CD14-positive monocyte (primary cell): Measurements from ENCODE around the gene SLIT3. TPM values are rescaled to one million over a fixed set of nuclear protein-coding genes. Genes with fewer than 3 reads are reported as not detected.

ENCODE experiments used
- DNase-seq, 3 donors: peaks; one replicate each; pipeline ENCODE4 v3.0.0-alpha.2; 2011 to 2022
- H2AFZ ChIP-seq: 2 replicates; pipeline ENCODE4 v1.6.0; 2012; ENCODE audit warnings: mild to moderate bottlenecking, low read depth, low read length, inconsistent platforms; ENCODE audit not compliant: insufficient read depth, poor library complexity, severe bottlenecking
- H3K27ac ChIP-seq, 2 donors: 1 replicate in 1 of 2; 2 replicates in 1 of 2; pipeline ENCODE4 v1.5.1; 2012 to 2013; ENCODE audit warnings: low read length in 2 of 2, control low read depth in 1 of 2, inconsistent platforms in 1 of 2, low read depth in 1 of 2, mild to moderate bottlenecking in 1 of 2
- H3K27me3 ChIP-seq, 2 donors: one replicate each; pipeline versions ENCODE4 v1.6.0 to v1.6.1; 2011 to 2013; ENCODE audit warnings: low read length in 2 of 2; ENCODE audit not compliant: control insufficient read depth in 2 of 2, insufficient read depth in 2 of 2
- H3K36me3 ChIP-seq, 2 donors: replicated peaks in 1 of 2; 1 replicate in 1 of 2; 2 replicates in 1 of 2; pipeline versions ENCODE4 v1.5.1 to v1.6.1; 2012 to 2013; ENCODE audit warnings: low read length in 2 of 2, control low read depth in 1 of 2, inconsistent platforms in 1 of 2, mild to moderate bottlenecking in 1 of 2; ENCODE audit not compliant: insufficient read depth in 2 of 2, control insufficient read depth in 1 of 2
- H3K4me1 ChIP-seq, 2 donors: 1 replicate in 1 of 2; 2 replicates in 1 of 2; pipeline versions ENCODE4 v1.5.1 to v1.6.1; 2012 to 2013; ENCODE audit warnings: low read length in 2 of 2, control low read depth in 1 of 2, inconsistent platforms in 1 of 2, mild to moderate bottlenecking in 1 of 2, moderate library complexity in 1 of 2; ENCODE audit not compliant: insufficient read depth in 2 of 2, control insufficient read depth in 1 of 2
- H3K4me2 ChIP-seq: replicated peaks from 2 replicates; pipeline ENCODE3; 2012; ENCODE audit warnings: low read length, moderate library complexity, mild to moderate bottlenecking; ENCODE audit not compliant: poor library complexity, severe bottlenecking; ENCODE audit errors: extremely low read depth
- H3K4me3 ChIP-seq, 3 experiments: fragments of 200-600 bp in 1 of 3; sonication (generic) in 1 of 3; replicated peaks in 1 of 3; 1 replicate in 2 of 3; 2 replicates in 1 of 3; pipeline ENCODE4 v1.5.1; 2011 to 2013; ENCODE audit warnings: low read length in 3 of 3, mild to moderate bottlenecking in 3 of 3, control low read depth in 2 of 3, low read depth in 2 of 3, inconsistent platforms in 1 of 3, moderate library complexity in 1 of 3
- H3K79me2 ChIP-seq: 2 replicates; pipeline ENCODE4 v1.6.0; 2012; ENCODE audit warnings: mild to moderate bottlenecking, control low read depth, inconsistent platforms, low read length, moderate library complexity; ENCODE audit not compliant: insufficient read depth
- H3K9ac ChIP-seq: 2 replicates; pipeline ENCODE4 v1.6.0; 2017; ENCODE audit warnings: low read length, mild to moderate bottlenecking; ENCODE audit not compliant: insufficient read depth, poor library complexity, severe bottlenecking
- H3K9me3 ChIP-seq, 2 donors: replicated peaks in 1 of 2; 1 replicate in 1 of 2; 2 replicates in 1 of 2; pipeline versions ENCODE4 v1.5.1 to v1.6.1; 2012 to 2013; ENCODE audit warnings: low read length in 2 of 2, control low read depth in 1 of 2; ENCODE audit not compliant: control insufficient read depth in 1 of 2, insufficient read depth in 1 of 2
- H4K20me1 ChIP-seq: 2 replicates; pipeline ENCODE4 v1.6.0; 2012; ENCODE audit warnings: mild to moderate bottlenecking, low read length, control low read depth, moderate library complexity; ENCODE audit not compliant: insufficient read depth
- H3K27ac Mint-ChIP-seq, 7 donors: one replicate each; pipeline ENCODE4 v1.8.0; 2020; ENCODE audit warnings: mild to moderate bottlenecking in 7 of 7, mixed read lengths in 7 of 7, moderate library complexity in 6 of 7, inconsistent platforms in 2 of 7
- H3K27me3 Mint-ChIP-seq, 3 donors: one replicate each; pipeline ENCODE4 v1.8.0; 2021 to 2022; ENCODE audit warnings: low read depth in 3 of 3, mild to moderate bottlenecking in 3 of 3, mixed read lengths in 3 of 3, moderate library complexity in 3 of 3, inconsistent platforms in 1 of 3
- H3K36me3 Mint-ChIP-seq, 2 donors: one replicate each; pipeline ENCODE4 v1.8.0; 2020; ENCODE audit warnings: mixed read lengths in 2 of 2, inconsistent platforms in 1 of 2, mild to moderate bottlenecking in 1 of 2
- H3K4me1 Mint-ChIP-seq: one replicate; pipeline ENCODE4 v1.8.0; 2020; ENCODE audit warnings: mild to moderate bottlenecking, mixed read lengths
- H3K4me3 Mint-ChIP-seq, 2 donors: one replicate each; pipeline ENCODE4 v1.8.0; 2020; ENCODE audit warnings: mild to moderate bottlenecking in 2 of 2, mixed read lengths in 2 of 2, moderate library complexity in 1 of 2
- H3K9me3 Mint-ChIP-seq, 7 donors: one replicate each; pipeline ENCODE4 v1.8.0; 2020 to 2022; ENCODE audit warnings: mixed read lengths in 7 of 7, mild to moderate bottlenecking in 6 of 7, moderate library complexity in 6 of 7, inconsistent platforms in 2 of 7
- WGBS: methylation state at CpG from one replicate; pipeline ENCODE4 v1.1.5; 2013; ENCODE audit warnings: missing lambda C conversion rate; ENCODE audit not compliant: insufficient coverage; 5-methylcytosine and 5-hydroxymethylcytosine counted together
- intact Hi-C, 2 donors: fragments of 100-400 bp; cut with micrococcal nuclease; formaldehyde crosslinking; loops; one replicate each; pipeline versions ENCODE4 v1.15.0 to v1.15.1; 2023
- polyA plus RNA-seq, 3 donors: library from polyadenylated mRNA; depleted of rRNA in 1 of 3; unstranded in 2 of 3; stranded (reverse) in 1 of 3; fragments of 300-500 nt in 2 of 3; fragments of >200 nt in 1 of 3; fragmentation: Illumina TruSeq in 2 of 3; gene quantifications; 1 replicate in 2 of 3; 2 replicates in 1 of 3; pipeline ENCODE4 v1.2.3, GENCODE V29; 2012 to 2021
- TF ChIP-seq, protein P1 (sequence below): fragments of 200-600 bp; IDR thresholded peaks from one replicate; pipeline ENCODE4 v1.8.0; 2022; ENCODE audit warnings: antibody characterized with exemption, mild to moderate bottlenecking

The SLIT3 gene
- polyA plus RNA-seq, 3 donors = not detected

DNA sequence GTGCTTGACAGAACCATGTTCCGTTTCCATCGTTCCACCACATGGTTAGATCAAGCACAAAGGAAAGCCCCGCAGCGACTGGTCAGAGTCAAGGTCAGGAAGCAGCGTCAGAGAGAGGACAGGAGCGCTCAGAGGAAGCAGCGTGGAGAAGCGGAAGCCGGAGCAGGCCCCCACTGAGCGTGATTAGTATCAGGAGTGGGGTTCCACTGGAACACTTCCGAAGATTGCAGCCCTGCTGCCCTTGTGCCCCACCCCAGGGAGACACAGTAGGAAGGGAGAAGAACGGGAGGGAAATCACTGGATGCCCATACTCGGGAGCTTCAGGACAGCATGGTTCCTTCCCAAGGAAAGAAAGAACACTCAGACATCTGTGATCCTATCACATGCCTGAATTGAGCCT lies 532.8 kb downstream of the SLIT3 start:
- H3K27ac Mint-ChIP-seq = no peak overlapping the region
- 98% methylated on average over 12 of the region's 13 CpGs for WGBS
- Histone ChIP-seq H4K20me1 (no peaks in the 10 kb centered on the region), H3K9ac (no peak overlapping the region), H3K4me2 (no peak overlapping the region), H3K27me3 (no peaks in the 10 kb centered on the region), H3K4me1 (no peaks in the 10 kb centered on the region), H2AFZ (no peak overlapping the region), H3K27ac (no peak overlapping the region), H3K79me2 (no peaks in the 10 kb centered on the region), H3K9me3 (peaks cover 0 to 7% of the 10 kb centered on the region in 2 donors), H3K4me3 (no peak overlapping the region), H3K36me3 (no peaks in the 10 kb centered on the region)
- H3K4me3 Mint-ChIP-seq = no peak overlapping the region
- DNase-seq = no peak
- TF ChIP-seq, protein P1, sequence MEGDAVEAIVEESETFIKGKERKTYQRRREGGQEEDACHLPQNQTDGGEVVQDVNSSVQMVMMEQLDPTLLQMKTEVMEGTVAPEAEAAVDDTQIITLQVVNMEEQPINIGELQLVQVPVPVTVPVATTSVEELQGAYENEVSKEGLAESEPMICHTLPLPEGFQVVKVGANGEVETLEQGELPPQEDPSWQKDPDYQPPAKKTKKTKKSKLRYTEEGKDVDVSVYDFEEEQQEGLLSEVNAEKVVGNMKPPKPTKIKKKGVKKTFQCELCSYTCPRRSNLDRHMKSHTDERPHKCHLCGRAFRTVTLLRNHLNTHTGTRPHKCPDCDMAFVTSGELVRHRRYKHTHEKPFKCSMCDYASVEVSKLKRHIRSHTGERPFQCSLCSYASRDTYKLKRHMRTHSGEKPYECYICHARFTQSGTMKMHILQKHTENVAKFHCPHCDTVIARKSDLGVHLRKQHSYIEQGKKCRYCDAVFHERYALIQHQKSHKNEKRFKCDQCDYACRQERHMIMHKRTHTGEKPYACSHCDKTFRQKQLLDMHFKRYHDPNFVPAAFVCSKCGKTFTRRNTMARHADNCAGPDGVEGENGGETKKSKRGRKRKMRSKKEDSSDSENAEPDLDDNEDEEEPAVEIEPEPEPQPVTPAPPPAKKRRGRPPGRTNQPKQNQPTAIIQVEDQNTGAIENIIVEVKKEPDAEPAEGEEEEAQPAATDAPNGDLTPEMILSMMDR = no peak
- H3K27me3 Mint-ChIP-seq = peaks cover 0 to 6% (median 2%) of the 10 kb centered on the region in 3 donors
- no peaks in the 10 kb centered on the region for H3K4me1 Mint-ChIP-seq
- H3K9me3 Mint-ChIP-seq = peaks cover 3 to 11% (median 6%) of the 10 kb centered on the region in 7 donors
- H3K36me3 Mint-ChIP-seq = no peaks in the 10 kb centered on the region
- intact Hi-C loops = no loop called here

DNA sequence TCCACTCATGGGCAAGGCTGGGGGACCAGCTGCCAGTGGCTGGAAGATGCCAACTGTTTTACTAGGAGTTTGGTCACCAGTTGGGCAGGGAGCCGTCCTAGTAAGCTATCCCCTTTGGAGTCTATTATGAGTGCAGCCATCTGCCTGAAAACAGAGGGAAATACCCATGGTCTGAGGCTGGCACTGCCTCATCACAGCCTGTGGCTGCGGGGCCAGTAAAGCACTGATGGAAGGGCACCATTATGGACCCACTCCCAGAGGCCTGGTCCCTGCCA lies 534.6 kb downstream of the SLIT3 start:
- Histone ChIP-seq H3K79me2 (no peaks in the 10 kb centered on the region), H3K36me3 (no peaks in the 10 kb centered on the region), H3K4me3 (no peak overlapping the region), H3K9ac (no peak overlapping the region), H3K9me3 (peaks cover 0 to 7% of the 10 kb centered on the region in 2 donors), H4K20me1 (no peaks in the 10 kb centered on the region), H2AFZ (no peak overlapping the region), H3K4me2 (no peak overlapping the region), H3K4me1 (no peaks in the 10 kb centered on the region), H3K27me3 (no peaks in the 10 kb centered on the region), H3K27ac (no peak overlapping the region)
- Mint-ChIP-seq H3K4me3 (no peak overlapping the region), H3K4me1 (no peaks in the 10 kb centered on the region), H3K9me3 (peaks cover 3 to 11% (median 6%) of the 10 kb centered on the region in 7 donors), H3K27me3 (peaks cover 0 to 4% (median 0%) of the 10 kb centered on the region in 3 donors), H3K36me3 (no peaks in the 10 kb centered on the region), H3K27ac (no peak overlapping the region)
- WGBS = 81% methylated on average over 2 of the region's 2 CpGs
- intact Hi-C loops = no loop called here
- TF ChIP-seq, protein P1 = no peak
- DNase-seq = no peak
